Left ventricle myocardium inferior (tissue), 1 donor: ENCODE measurements around the gene ZBTB1. TPM values are rescaled to one million over a fixed set of nuclear protein-coding genes. Genes with fewer than 3 reads are reported as not detected.
A peak's percentile ranks its signal among the peaks of the same experiment; 100 is the strongest.
"Not testable (repeated sequence)": the region's sequence is repeated elsewhere in the genome, so short reads cannot be mapped to it uniquely, and the experiment has no call there.

ENCODE experiments used
- DNase-seq: peaks from one replicate; pipeline ENCODE4 v3.0.0-alpha.2; 2020
- H3K27ac ChIP-seq: fragments of 200-600 bp; replicated peaks from 2 replicates; pipeline ENCODE4 v1.8.0; 2021
- H3K27me3 ChIP-seq: fragments of 200-600 bp; 2 replicates; pipeline ENCODE4 v1.8.0; 2021; ENCODE audit warnings: low read depth
- H3K36me3 ChIP-seq: fragments of 200-600 bp; 2 replicates; pipeline ENCODE4 v1.8.0; 2021
- H3K4me1 ChIP-seq: fragments of 200-600 bp; 2 replicates; pipeline ENCODE4 v1.8.0; 2021
- H3K4me3 ChIP-seq: fragments of 200-600 bp; 2 replicates; pipeline ENCODE4 v1.8.0; 2021; ENCODE audit warnings: mild to moderate bottlenecking, moderate library complexity
- H3K9me3 ChIP-seq: fragments of 200-600 bp; replicated peaks from 2 replicates; pipeline ENCODE4 v1.8.0; 2021
- CTCF ChIP-seq: fragments of 200-600 bp; IDR thresholded peaks from 2 replicates; pipeline ENCODE4 v1.8.0; 2021; ENCODE audit warnings: antibody characterized with exemption, mild to moderate bottlenecking, borderline replicate concordance
- intact Hi-C: fragments of 100-400 bp; cut with micrococcal nuclease; formaldehyde crosslinking; loops from one replicate; pipeline ENCODE4 v1.11.0; 2022
- total RNA-seq: library from RNA; stranded (reverse); fragmentation: NEBNext Ultra II Directional; extraction: Animal tissue kit (Norgen Biotek cat#: 25700); gene quantifications from one replicate; pipeline ENCODE4 v1.2.1, GENCODE V29; 2021
- donor health status: DM: no; HTN: yes; CAD: no; lungs with severe emphysema.

The ZBTB1 gene
- total RNA-seq, 1 donor from 2014 or later, result 25.9 TPM

DNA sequence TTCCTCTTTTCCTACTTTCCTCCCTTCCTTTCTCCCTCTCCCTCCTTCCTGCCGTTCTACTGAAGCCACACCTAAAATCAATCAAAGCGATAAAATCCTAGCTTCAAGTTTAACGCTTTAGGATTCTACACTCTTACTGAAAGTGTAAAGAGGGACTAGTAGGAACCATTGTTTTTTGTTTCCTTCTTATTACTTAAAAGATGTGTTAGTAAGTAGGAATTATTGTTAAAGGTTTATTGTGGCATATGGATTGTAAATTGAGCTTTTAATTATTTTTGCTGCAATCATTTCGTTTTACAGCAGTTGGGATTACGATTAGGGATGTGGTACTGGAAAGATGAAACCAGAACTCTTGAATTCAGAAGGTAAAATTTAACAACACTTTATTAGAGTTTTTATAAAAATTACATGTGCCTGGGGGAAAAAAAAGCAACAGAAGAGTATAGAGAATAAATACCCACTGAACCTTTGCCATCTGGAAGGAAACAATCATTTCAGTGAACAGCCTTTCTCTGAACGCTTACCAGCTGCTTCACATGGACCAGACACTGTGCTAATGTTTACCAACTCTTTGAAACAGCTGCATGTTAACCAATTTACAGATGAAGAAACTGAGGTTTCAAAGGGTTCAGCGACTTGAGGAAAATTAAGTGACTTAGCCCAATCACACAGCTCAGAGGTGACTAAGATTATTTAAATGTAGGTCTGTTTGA lies 46.2 kb downstream of the ZBTB1 start:
- H3K4me3 ChIP-seq, result peak overlapping the region; percentile 64
- no peak for DNase-seq
- no peak for TF ChIP-seq CTCF
- H3K36me3 ChIP-seq, result no peaks in the 10 kb centered on the region
- intact Hi-C loops, result no loop called here
- H3K27me3 ChIP-seq, result peaks cover 12% of the 10 kb centered on the region
- no peaks in the 10 kb centered on the region for H3K9me3 ChIP-seq
- no peak overlapping the region for H3K27ac ChIP-seq
- H3K4me1 ChIP-seq, result peaks cover 16% of the 10 kb centered on the region

DNA sequence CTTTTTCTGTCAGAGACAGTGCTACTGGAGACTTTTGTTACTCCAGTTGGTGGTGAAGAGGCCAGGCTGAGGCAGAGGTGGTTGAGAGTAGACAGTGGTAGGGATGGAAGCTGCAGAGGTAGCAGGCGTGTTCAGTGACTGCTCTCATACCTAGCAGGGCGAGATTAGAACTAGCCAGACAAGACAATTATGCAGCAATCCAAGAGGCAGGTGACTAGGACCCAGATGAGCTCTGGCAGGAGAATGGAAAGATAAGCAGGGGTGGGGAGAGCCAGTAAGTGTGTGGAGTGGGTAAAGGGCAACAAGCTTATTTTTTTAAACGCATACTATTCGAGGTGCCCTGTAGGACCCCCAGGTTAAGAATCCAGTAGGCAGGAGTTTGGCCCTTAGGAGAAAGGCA lies 50.0 kb downstream of the ZBTB1 start:
- Histone ChIP-seq H3K36me3 (no peaks in the 10 kb centered on the region), H3K9me3 (no peaks in the 10 kb centered on the region), H3K27ac (no peak overlapping the region), H3K4me1 (peaks cover 9% of the 10 kb centered on the region), H3K4me3 (no peak overlapping the region), H3K27me3 (peaks cover 10% of the 10 kb centered on the region)
- intact Hi-C loops, result no loop called here
- DNase-seq, result no peak
- TF ChIP-seq CTCF, result no peak

- H3K27ac ChIP-seq, result no peak overlapping the region
- peaks cover 4% of the 10 kb centered on the region for H3K4me1 ChIP-seq
- no peak overlapping the region for H3K4me3 ChIP-seq
- no peaks in the 10 kb centered on the region for H3K36me3 ChIP-seq
- no peaks in the 10 kb centered on the region for H3K27me3 ChIP-seq
- no peak for TF ChIP-seq CTCF
- intact Hi-C loops, result no loop called here
- no peaks in the 10 kb centered on the region for H3K9me3 ChIP-seq
- DNase-seq, result no peak
These were observed 52.0 kb downstream of the ZBTB1 start for GRCh38 chr14:64556526-64556925.

DNA sequence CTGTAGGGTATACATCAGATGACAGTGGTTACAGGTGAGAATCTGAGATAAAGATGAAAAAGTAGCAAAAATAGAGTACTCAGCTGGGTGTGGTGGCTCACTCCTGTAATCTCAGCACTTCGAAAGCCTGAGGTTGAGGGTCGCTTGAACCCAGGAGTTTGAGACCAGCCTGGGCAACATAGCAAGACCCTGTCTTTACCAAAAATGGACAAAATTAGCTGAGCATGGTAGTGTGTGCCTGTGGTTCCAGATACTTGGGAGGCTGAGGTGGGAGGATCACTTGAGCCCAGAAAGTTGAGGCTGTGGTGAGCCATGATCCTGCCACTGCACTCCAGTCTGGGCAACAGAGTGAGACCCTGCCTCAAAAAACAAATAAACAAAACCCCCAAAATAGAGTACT lies 53.6 kb downstream of the ZBTB1 start:
- DNase-seq, H3K4me3 ChIP-seq, H3K4me1 ChIP-seq, H3K27ac ChIP-seq, intact Hi-C loops, H3K9me3 ChIP-seq, H3K27me3 ChIP-seq, H3K36me3 ChIP-seq: not testable (repeated sequence)

- Histone ChIP-seq H3K9me3 (no peaks in the 10 kb centered on the region), H3K4me3 (no peak overlapping the region)
- intact Hi-C loops, result no loop called here
These were observed 57.1 kb downstream of the ZBTB1 start for GRCh38 chr14:64561631-64562030.

More at GRCh38 chr14:64561631-64562030, 57.1 kb downstream of the ZBTB1 start:
- TF ChIP-seq CTCF, result no peak
- Histone ChIP-seq H3K4me1 (peaks cover 13% of the 10 kb centered on the region), H3K27me3 (no peaks in the 10 kb centered on the region), H3K36me3 (no peaks in the 10 kb centered on the region), H3K27ac (no peak overlapping the region)
- no peak for DNase-seq
